PFSK-1 (cell line): Measurements from ENCODE around the gene IER3.

Experiments used
- FOXP2 ChIP-seq: optimal IDR thresholded peaks from 2 replicates; pipeline ENCODE3; 2011; ENCODE audit warnings: borderline replicate concordance, control low read depth, inconsistent platforms; ENCODE audit not compliant: insufficient read depth; ENCODE audit errors: extremely low read length, extremely low read depth
- POLR2AphosphoS5 ChIP-seq: IDR thresholded peaks from 2 replicates; pipeline ENCODE4 v1.6.1; 2012; ENCODE audit warnings: low read depth, mild to moderate bottlenecking, control low read depth, low read length, moderate library complexity
- SIN3A ChIP-seq: IDR thresholded peaks from 2 replicates; pipeline ENCODE4 v1.6.1; 2012; ENCODE audit warnings: mild to moderate bottlenecking, low read length, moderate library complexity, borderline replicate concordance; ENCODE audit not compliant: insufficient read depth
- TAF1 ChIP-seq: IDR thresholded peaks from 2 replicates; pipeline ENCODE4 v1.6.1; 2012; ENCODE audit warnings: low read length, control low read depth, borderline replicate concordance; ENCODE audit not compliant: insufficient read depth
- TF ChIP-seq, protein P1 (sequence below), 2 experiments: IDR thresholded peaks; 2 replicates each; pipeline versions ENCODE4 v1.6.1 to v1.8.0; 2011 to 2012; ENCODE audit warnings: low read depth in 2 of 2, low read length in 2 of 2, control low read depth in 1 of 2, inconsistent platforms in 1 of 2, mild to moderate bottlenecking in 1 of 2, moderate library complexity in 1 of 2; ENCODE audit not compliant: insufficient read depth in 1 of 2

The IER3 gene

DNA sequence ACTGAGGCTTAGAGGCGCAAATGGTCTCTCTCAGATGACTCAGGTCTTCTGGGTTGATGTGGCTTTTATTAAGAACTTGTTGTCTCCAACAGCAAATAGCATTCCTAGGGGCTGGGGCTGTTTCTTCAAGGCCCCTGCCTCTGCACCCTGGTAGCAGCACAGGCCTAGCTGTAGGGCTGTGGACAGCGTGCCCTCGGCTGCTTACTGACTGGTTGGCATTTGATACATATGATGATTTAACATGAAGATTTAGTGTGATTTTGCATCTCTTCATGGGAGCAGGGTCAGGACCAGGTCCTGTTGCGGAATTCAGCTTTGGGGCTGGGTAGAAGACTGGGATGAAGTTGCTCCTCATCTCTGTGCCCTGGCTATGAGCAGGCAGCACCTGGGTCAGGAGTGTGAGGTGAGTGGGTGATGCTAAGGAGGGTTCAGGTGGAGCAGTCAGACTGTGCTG is 24.3 kb upstream of the IER3 start:
- no peak for TF ChIP-seq TAF1
- no peak for TF ChIP-seq POLR2AphosphoS5
- TF ChIP-seq, protein P1, sequence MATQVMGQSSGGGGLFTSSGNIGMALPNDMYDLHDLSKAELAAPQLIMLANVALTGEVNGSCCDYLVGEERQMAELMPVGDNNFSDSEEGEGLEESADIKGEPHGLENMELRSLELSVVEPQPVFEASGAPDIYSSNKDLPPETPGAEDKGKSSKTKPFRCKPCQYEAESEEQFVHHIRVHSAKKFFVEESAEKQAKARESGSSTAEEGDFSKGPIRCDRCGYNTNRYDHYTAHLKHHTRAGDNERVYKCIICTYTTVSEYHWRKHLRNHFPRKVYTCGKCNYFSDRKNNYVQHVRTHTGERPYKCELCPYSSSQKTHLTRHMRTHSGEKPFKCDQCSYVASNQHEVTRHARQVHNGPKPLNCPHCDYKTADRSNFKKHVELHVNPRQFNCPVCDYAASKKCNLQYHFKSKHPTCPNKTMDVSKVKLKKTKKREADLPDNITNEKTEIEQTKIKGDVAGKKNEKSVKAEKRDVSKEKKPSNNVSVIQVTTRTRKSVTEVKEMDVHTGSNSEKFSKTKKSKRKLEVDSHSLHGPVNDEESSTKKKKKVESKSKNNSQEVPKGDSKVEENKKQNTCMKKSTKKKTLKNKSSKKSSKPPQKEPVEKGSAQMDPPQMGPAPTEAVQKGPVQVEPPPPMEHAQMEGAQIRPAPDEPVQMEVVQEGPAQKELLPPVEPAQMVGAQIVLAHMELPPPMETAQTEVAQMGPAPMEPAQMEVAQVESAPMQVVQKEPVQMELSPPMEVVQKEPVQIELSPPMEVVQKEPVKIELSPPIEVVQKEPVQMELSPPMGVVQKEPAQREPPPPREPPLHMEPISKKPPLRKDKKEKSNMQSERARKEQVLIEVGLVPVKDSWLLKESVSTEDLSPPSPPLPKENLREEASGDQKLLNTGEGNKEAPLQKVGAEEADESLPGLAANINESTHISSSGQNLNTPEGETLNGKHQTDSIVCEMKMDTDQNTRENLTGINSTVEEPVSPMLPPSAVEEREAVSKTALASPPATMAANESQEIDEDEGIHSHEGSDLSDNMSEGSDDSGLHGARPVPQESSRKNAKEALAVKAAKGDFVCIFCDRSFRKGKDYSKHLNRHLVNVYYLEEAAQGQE (IDR thresholded peaks at IDR 0.05; ENCODE audit: insufficient read depth in 1 of 2, low read depth in 2 of 2, low read length in 2 of 2) = no peak
- TF ChIP-seq SIN3A = no peak
- no peak for TF ChIP-seq FOXP2

DNA sequence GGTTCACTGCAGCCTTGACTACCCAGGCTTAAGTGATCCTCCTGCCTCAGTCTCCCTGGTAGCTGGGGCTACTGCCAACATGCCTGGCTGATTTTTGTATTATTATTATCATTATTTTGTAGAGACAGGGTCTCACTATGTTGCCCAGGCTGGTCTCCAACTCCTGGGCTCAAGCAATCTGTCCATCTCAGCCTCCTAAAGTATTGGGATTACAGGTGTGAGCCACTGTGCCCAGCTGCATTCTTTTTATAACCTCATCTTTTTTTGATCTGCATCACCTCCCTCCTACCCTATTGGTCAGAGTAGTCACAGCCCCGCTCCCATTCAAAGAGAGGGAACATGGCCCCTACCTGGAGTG is 23.6 kb upstream of the IER3 start:
- TF ChIP-seq FOXP2 (no peak), TAF1 (no peak), SIN3A (no peak), POLR2AphosphoS5 (no peak)
- TF ChIP-seq, protein P1 (IDR thresholded peaks at IDR 0.05; ENCODE audit: insufficient read depth in 1 of 2, low read depth in 2 of 2, low read length in 2 of 2) = no peak

DNA sequence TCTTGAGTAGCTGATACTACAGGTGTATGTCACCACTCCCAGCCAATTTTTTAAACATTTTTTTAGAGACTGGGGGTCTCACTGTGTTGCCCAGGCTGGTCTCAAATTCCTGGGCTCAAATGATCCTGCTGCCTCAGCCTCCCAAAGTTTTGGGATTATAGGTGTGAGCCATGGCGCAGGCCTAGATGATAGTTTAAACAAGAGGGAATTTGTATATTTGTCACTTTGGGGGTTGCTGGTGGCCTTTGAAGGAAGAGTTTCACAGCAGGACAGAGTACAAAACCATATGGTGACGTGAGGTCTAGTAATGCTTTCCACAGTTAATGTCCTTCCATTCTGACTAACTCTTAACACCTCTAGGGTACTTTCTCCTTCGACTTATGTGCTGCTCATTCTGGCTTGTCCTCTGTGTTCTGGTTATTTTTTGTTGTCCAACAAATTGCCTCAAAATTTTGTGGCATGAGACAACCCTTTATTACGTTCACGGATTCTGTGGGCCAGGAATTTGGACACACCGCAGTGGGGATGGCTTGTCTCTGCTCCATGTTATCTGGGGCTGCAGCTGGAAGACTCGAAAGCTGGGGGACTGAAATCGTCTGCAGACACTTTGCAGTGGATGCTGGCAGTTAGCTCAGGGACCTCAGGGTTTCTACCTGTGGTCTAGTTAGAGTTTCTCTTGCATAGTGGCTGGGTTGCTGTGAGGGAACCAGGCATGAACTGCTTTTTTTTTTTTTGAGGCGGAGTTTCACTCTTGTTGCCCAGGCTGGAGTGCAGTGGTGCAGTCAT is 23.0 kb upstream of the IER3 start:
- TF ChIP-seq FOXP2 = no peak
- TF ChIP-seq, protein P1 (IDR thresholded peaks at IDR 0.05; ENCODE audit: insufficient read depth in 1 of 2, low read depth in 2 of 2, low read length in 2 of 2) = no peak
- no peak for TF ChIP-seq POLR2AphosphoS5
- no peak for TF ChIP-seq TAF1
- no peak for TF ChIP-seq SIN3A

DNA sequence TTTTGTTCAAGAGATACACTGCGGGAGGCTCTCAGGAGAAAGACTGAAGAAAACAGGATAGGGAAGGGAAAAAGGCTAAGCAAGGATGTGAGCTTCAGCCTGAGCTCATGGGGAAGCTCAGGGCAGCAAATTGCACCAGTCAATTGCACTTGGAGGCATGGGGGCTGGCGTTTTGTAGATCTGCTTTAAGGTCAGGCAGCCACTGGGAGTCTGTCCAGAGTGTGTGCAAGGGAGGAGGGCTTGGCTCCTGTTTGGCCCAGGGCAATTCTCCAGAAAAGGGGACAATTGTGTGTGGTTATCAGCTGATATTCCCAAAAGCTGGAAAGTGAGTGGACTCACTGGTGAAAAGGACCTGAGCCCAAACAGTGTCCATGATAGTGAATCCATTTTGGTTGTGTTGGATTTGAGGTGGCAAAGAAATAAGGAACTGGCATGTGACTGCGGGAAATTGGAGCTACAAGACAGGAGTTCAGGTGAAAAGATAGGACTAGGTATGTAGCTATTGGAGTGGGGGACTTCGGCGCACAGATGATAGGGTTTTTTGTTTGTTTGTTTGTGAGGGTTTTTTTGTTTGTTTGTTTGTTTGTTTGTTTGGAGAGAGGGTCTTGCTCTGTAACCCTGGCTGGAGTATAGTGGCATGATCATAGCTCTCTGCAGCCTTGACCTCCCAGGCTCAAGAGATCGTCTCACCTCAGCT is 22.3 kb upstream of the IER3 start:
- no peak for TF ChIP-seq FOXP2
- TF ChIP-seq SIN3A = no peak
- TF ChIP-seq, protein P1 (IDR thresholded peaks at IDR 0.05; ENCODE audit: insufficient read depth in 1 of 2, low read depth in 2 of 2, low read length in 2 of 2) = no peak
- no peak for TF ChIP-seq POLR2AphosphoS5
- no peak for TF ChIP-seq TAF1
